ENCODE measurements around the gene SETD2. TPM values are rescaled to one million over a fixed set of nuclear protein-coding genes. Genes with fewer than 3 reads are reported as not detected.
"Not testable (repeated sequence)": the region's sequence is repeated elsewhere in the genome, so short reads cannot be mapped to it uniquely, and the experiment has no call there.

The SETD2 gene
- total and polyA plus RNA-seq, 5 donors, result 10.3 to 35.6 (median 32.0) TPM

GRCh38 chr3:47098910-47099309 is 65.0 kb downstream of the SETD2 start:
- H3K9me3 ChIP-seq (ENCODE audit: control insufficient read depth, low read length), result no peaks in the 10 kb centered on the region
- H3K4me1 ChIP-seq (ENCODE audit: control insufficient read depth, insufficient read depth, low read length), result no peaks in the 10 kb centered on the region
- no peaks in the 10 kb centered on the region for H3K27me3 ChIP-seq (ENCODE audit: control insufficient read depth, insufficient read depth)
- DNase-seq, result no peak
- no peak overlapping the region for H3K27ac ChIP-seq (ENCODE audit: low read length)
- no peak for ATAC-seq
- intact Hi-C loops (cut with DNase I), result no loop called here
- WGBS, result 74% methylated on average over 2 of the region's 2 CpGs
- H3K4me3 ChIP-seq (ENCODE audit: low read length), result no peak overlapping the region

DNA sequence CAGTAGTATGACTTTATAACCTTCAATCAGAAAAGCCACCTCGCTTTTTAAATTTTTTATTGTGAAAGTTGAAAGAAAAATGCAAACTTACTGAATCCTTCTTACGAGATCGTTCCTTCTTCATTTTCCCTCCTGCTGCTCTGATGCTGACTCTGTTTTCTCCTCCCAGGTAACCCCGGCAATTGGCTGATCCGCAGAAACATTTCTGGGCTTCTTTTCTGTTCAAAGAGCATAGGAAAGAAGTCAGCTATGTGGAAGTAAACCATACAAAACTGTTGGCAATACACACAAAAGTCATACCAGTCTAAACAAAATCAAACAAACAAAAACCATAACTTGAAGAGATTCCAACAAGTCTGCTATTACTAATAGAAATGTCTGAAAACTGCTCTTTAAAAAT is 66.0 kb downstream of the SETD2 start:
- no peak for DNase-seq
- WGBS, result 95% methylated on average over 5 of the region's 5 CpGs
- no peaks in the 10 kb centered on the region for H3K4me1 ChIP-seq (ENCODE audit: control insufficient read depth, insufficient read depth, low read length)

GRCh38 chr3:47096959-47097358 is 67.0 kb downstream of the SETD2 start:
- H3K4me1 ChIP-seq (ENCODE audit: control insufficient read depth, insufficient read depth, low read length), result no peaks in the 10 kb centered on the region
- ATAC-seq (no peak), DNase-seq (no peak)
- WGBS, result 55% methylated on average over 1 of the region's 1 CpG
- H3K27me3 ChIP-seq (ENCODE audit: control insufficient read depth, insufficient read depth), result no peaks in the 10 kb centered on the region
- no peak overlapping the region for H3K4me3 ChIP-seq (ENCODE audit: low read length)
- intact Hi-C loops (cut with DNase I), result no loop called here
- no peaks in the 10 kb centered on the region for H3K9me3 ChIP-seq (ENCODE audit: control insufficient read depth, low read length)
- H3K27ac ChIP-seq (ENCODE audit: low read length), result no peak overlapping the region

More for the DNA sequence above, 66.0 kb downstream of the SETD2 start:
- Histone ChIP-seq H3K27ac (ENCODE audit: low read length) (no peak overlapping the region), H3K27me3 (ENCODE audit: control insufficient read depth, insufficient read depth) (no peaks in the 10 kb centered on the region), H3K4me3 (ENCODE audit: low read length) (no peak overlapping the region), H3K9me3 (ENCODE audit: control insufficient read depth, low read length) (no peaks in the 10 kb centered on the region)
- no peak for ATAC-seq
- intact Hi-C loops (cut with DNase I), result no loop called here

- Histone ChIP-seq H3K4me1 (ENCODE audit: control insufficient read depth, insufficient read depth, low read length) (no peaks in the 10 kb centered on the region), H3K9me3 (ENCODE audit: control insufficient read depth, low read length) (no peaks in the 10 kb centered on the region), H3K27ac (ENCODE audit: low read length) (no peak overlapping the region), H3K27me3 (ENCODE audit: control insufficient read depth, insufficient read depth) (no peaks in the 10 kb centered on the region), H3K4me3 (ENCODE audit: low read length) (no peak overlapping the region)
- ATAC-seq, result no peak
- no peak for DNase-seq
- intact Hi-C loops (cut with DNase I), result no loop called here
- WGBS, result 92% methylated on average over 3 of the region's 3 CpGs
These were observed 71.8 kb downstream of the SETD2 start for GRCh38 chr3:47092090-47092489.

- ATAC-seq (no peak), DNase-seq (no peak)
- H3K4me3 ChIP-seq (ENCODE audit: low read length), result no peak overlapping the region
- WGBS, result 94% methylated on average over 2 of the region's 2 CpGs
- intact Hi-C loops (cut with DNase I), result no loop called here
- no peaks in the 10 kb centered on the region for H3K4me1 ChIP-seq (ENCODE audit: control insufficient read depth, insufficient read depth, low read length)
- H3K27ac ChIP-seq (ENCODE audit: low read length), result no peak overlapping the region
- H3K9me3 ChIP-seq (ENCODE audit: control insufficient read depth, low read length), result no peaks in the 10 kb centered on the region
- no peaks in the 10 kb centered on the region for H3K27me3 ChIP-seq (ENCODE audit: control insufficient read depth, insufficient read depth)
These were observed 74.3 kb downstream of the SETD2 start for GRCh38 chr3:47089630-47090029.

- intact Hi-C loops (cut with DNase I), result no loop called here
- no peak for DNase-seq
- H3K9me3 ChIP-seq (ENCODE audit: control insufficient read depth, low read length), result no peaks in the 10 kb centered on the region
- H3K27me3 ChIP-seq (ENCODE audit: control insufficient read depth, insufficient read depth), result no peaks in the 10 kb centered on the region
- H3K27ac ChIP-seq (ENCODE audit: low read length), result no peak overlapping the region
- 91% methylated on average over 7 of the region's 7 CpGs for WGBS
- H3K4me1 ChIP-seq (ENCODE audit: control insufficient read depth, insufficient read depth, low read length), result no peaks in the 10 kb centered on the region
- ATAC-seq, result no peak
- H3K4me3 ChIP-seq (ENCODE audit: low read length), result no peak overlapping the region
These were observed 77.8 kb downstream of the SETD2 start for GRCh38 chr3:47086071-47086470.

- 88% methylated on average over 3 of the region's 3 CpGs for WGBS
- no peak for ATAC-seq
- intact Hi-C loops (cut with DNase I), result no loop called here
These were observed 80.1 kb downstream of the SETD2 start for GRCh38 chr3:47083786-47084185.

GRCh38 chr3:47082519-47082918 is 81.4 kb downstream of the SETD2 start:
- H3K4me1 ChIP-seq (ENCODE audit: control insufficient read depth, insufficient read depth, low read length), result no peaks in the 10 kb centered on the region
- no peak overlapping the region for H3K4me3 ChIP-seq (ENCODE audit: low read length)
- ATAC-seq (no peak), DNase-seq (no peak)
- WGBS, result 95% methylated on average over 1 of the region's 1 CpG
- no peaks in the 10 kb centered on the region for H3K27me3 ChIP-seq (ENCODE audit: control insufficient read depth, insufficient read depth)
- no peaks in the 10 kb centered on the region for H3K9me3 ChIP-seq (ENCODE audit: control insufficient read depth, low read length)
- intact Hi-C loops (cut with DNase I), result no loop called here
- no peak overlapping the region for H3K27ac ChIP-seq (ENCODE audit: low read length)

More at GRCh38 chr3:47083786-47084185, 80.1 kb downstream of the SETD2 start:
- H3K27ac ChIP-seq (ENCODE audit: low read length), result no peak overlapping the region
- DNase-seq, result no peak
- H3K27me3 ChIP-seq (ENCODE audit: control insufficient read depth, insufficient read depth), result no peaks in the 10 kb centered on the region
- H3K9me3 ChIP-seq (ENCODE audit: control insufficient read depth, low read length), result no peaks in the 10 kb centered on the region
- H3K4me1 ChIP-seq (ENCODE audit: control insufficient read depth, insufficient read depth, low read length), result no peaks in the 10 kb centered on the region
- H3K4me3 ChIP-seq (ENCODE audit: low read length), result no peak overlapping the region

DNA sequence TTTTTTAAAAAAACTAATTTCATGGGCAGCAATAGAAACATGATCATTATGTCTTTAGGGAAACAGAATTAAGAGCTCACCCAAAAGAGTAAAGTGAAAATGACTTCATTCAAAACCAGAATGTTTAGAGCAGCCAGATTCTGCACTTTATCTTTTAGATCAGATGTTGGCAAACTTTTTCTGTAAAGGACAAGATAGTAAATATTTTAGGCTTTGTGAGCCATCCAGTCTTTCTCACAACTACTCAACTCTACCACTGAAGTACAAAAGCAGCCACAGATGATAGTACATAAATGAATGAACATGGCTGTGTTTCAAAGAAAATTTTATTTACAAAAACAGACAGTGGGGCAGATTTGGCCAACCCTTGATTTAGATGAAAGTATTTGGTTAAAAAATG is 84.5 kb downstream of the SETD2 start:
- H3K27ac ChIP-seq (ENCODE audit: low read length), result no peak overlapping the region
- DNase-seq (no peak), ATAC-seq (no peak)
- no peaks in the 10 kb centered on the region for H3K27me3 ChIP-seq (ENCODE audit: control insufficient read depth, insufficient read depth)
- no peaks in the 10 kb centered on the region for H3K4me1 ChIP-seq (ENCODE audit: control insufficient read depth, insufficient read depth, low read length)
- intact Hi-C loops (cut with DNase I), result no loop called here
- no peak overlapping the region for H3K4me3 ChIP-seq (ENCODE audit: low read length)
- no peaks in the 10 kb centered on the region for H3K9me3 ChIP-seq (ENCODE audit: control insufficient read depth, low read length)

DNA sequence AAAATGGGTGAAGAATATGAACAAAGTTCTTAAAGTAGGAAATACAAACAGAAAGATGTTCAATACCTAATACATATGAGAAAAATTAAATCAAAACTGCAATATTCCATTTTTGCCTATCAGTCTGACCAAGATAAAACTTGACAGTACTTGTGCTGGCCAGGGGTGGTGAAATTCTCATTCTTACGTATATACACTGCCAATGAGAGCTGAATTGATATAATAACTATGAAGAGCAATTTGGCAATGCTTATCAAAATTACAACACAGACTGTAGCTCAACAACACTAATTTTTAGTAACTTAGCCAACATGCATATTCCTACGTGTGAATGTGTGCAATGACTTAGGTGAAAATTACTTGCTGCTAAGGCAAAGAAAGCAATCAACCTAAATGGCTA is 90.2 kb downstream of the SETD2 start:
- H3K27ac ChIP-seq (ENCODE audit: low read length), result no peak overlapping the region
- no peak overlapping the region for H3K4me3 ChIP-seq (ENCODE audit: low read length)
- intact Hi-C loops (cut with DNase I), result no loop called here
- ATAC-seq, result no peak
- DNase-seq, result no peak
- no peaks in the 10 kb centered on the region for H3K27me3 ChIP-seq (ENCODE audit: control insufficient read depth, insufficient read depth)
- 50% methylated on average over 2 of the region's 2 CpGs for WGBS
- no peaks in the 10 kb centered on the region for H3K4me1 ChIP-seq (ENCODE audit: control insufficient read depth, insufficient read depth, low read length)
- no peaks in the 10 kb centered on the region for H3K9me3 ChIP-seq (ENCODE audit: control insufficient read depth, low read length)

DNA sequence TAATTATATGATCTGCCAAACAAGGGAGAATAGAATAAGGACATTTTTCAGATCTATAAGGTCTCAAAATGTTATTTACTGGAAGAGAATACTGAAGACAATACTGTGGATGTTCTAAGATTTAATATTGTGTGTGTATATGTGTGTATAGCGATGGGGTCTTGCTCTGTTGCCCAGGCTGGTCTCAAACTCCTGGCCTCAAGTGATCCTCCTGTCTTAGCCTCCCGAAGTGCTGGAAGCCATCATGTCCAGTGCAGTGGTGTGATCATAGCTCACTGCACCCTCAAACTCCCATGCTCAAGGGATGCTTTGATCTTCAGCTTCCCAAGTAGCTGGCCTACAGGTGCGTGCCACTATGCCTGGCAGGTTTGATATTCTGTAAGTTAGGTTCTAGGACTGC is 93.1 kb downstream of the SETD2 start:
- Histone ChIP-seq H3K27ac (ENCODE audit: low read length) (no peak overlapping the region), H3K4me1 (ENCODE audit: control insufficient read depth, insufficient read depth, low read length) (no peaks in the 10 kb centered on the region), H3K9me3 (ENCODE audit: control insufficient read depth, low read length) (no peaks in the 10 kb centered on the region), H3K27me3 (ENCODE audit: control insufficient read depth, insufficient read depth) (no peaks in the 10 kb centered on the region), H3K4me3 (ENCODE audit: low read length) (no peak overlapping the region)
- DNase-seq (no peak), ATAC-seq (no peak)
- intact Hi-C loops (cut with DNase I), result no loop called here
- whole genome bisulfite sequencing, result 97% methylated on average over 3 of the region's 3 CpGs

DNA sequence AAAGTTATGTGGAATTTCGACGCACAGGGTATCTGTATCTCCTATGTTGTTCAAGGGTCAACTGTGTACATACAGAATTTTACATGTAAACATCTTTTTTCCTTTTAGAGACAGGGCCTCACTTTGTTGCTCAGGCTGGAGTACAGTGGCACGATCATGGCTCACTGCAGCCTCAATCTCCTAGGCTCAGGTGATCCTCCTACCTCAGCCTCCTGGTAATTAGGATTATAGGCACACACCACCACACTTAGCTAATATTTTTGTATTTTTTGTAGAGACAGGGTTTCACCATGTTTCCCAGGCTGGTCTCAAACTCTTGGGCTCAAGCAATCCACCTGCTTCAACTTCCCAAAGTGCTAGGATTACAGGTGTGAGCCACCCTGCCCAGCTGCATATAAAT is 97.7 kb downstream of the SETD2 start:
- 96% methylated on average over 3 of the region's 3 CpGs for WGBS
- H3K27ac ChIP-seq (ENCODE audit: low read length); ATAC-seq; intact Hi-C loops (cut with DNase I); H3K9me3 ChIP-seq (ENCODE audit: control insufficient read depth, low read length); H3K4me1 ChIP-seq (ENCODE audit: control insufficient read depth, insufficient read depth, low read length); DNase-seq; H3K27me3 ChIP-seq (ENCODE audit: control insufficient read depth, insufficient read depth); H3K4me3 ChIP-seq (ENCODE audit: low read length): not testable (repeated sequence)

Measured in right cardiac atrium (tissue), 5 donors.